Stimulated activated memory B cell treated with anti-CD40 and anti-IgM and Interleukin-4, amounts not matched to agents 10 μg/mL and 1 μg/mL and 100 μg/mL, for 72 hours (primary cell): ENCODE measurements around the gene PBX1.

ENCODE experiments used
- ATAC-seq: fragments of 150-1000 bp; cut with Tn5 transposase; 2 replicates; pipeline ENCODE4 v1.10.0; 2021
- H3K27ac Mint-ChIP-seq: one replicate; pipeline ENCODE4 v1.8.0; 2022; ENCODE audit warnings: mild to moderate bottlenecking, mixed read lengths
- H3K27me3 Mint-ChIP-seq: one replicate; pipeline ENCODE4 v1.8.0; 2022; ENCODE audit warnings: mixed read lengths
- H3K36me3 Mint-ChIP-seq: one replicate; pipeline ENCODE4 v1.8.0; 2022; ENCODE audit warnings: mixed read lengths
- H3K4me1 Mint-ChIP-seq: one replicate; pipeline ENCODE4 v1.8.0; 2022; ENCODE audit warnings: mixed read lengths
- H3K4me3 Mint-ChIP-seq: one replicate; pipeline ENCODE4 v1.8.0; 2022; ENCODE audit warnings: mild to moderate bottlenecking, moderate library complexity, mixed read lengths
- H3K9me3 Mint-ChIP-seq: one replicate; pipeline ENCODE4 v1.8.0; 2022; ENCODE audit warnings: mixed read lengths

PBX1 gene

GRCh38 chr1:164728719-164729118, 169.7 kb downstream of the PBX1 start:
- Mint-ChIP-seq H3K9me3 (no peaks in the 10 kb centered on the region), H3K27ac (no peak overlapping the region)
- no peak for ATAC-seq

GRCh38 chr1:164731161-164731876, 172.3 kb downstream of the PBX1 start:
- Mint-ChIP-seq H3K27ac (no peak overlapping the region), H3K4me1 (no peaks in the 10 kb centered on the region), H3K27me3 (no peaks in the 10 kb centered on the region), H3K4me3 (no peak overlapping the region), H3K36me3 (no peaks in the 10 kb centered on the region), H3K9me3 (no peaks in the 10 kb centered on the region)
- no peak for ATAC-seq

More at GRCh38 chr1:164728719-164729118, 169.7 kb downstream of the PBX1 start:
- Mint-ChIP-seq H3K4me1 (no peaks in the 10 kb centered on the region), H3K36me3 (no peaks in the 10 kb centered on the region), H3K4me3 (no peak overlapping the region), H3K27me3 (no peaks in the 10 kb centered on the region)

GRCh38 chr1:164733070-164733469, 174.1 kb downstream of the PBX1 start:
- no peak overlapping the region for H3K27ac Mint-ChIP-seq
- no peaks in the 10 kb centered on the region for H3K36me3 Mint-ChIP-seq
- H3K9me3 Mint-ChIP-seq: no peaks in the 10 kb centered on the region
- ATAC-seq: no peak
- H3K4me3 Mint-ChIP-seq: no peak overlapping the region
- no peaks in the 10 kb centered on the region for H3K4me1 Mint-ChIP-seq
- H3K27me3 Mint-ChIP-seq: no peaks in the 10 kb centered on the region

- Mint-ChIP-seq H3K4me3 (no peak overlapping the region), H3K36me3 (no peaks in the 10 kb centered on the region), H3K27ac (no peak overlapping the region), H3K27me3 (no peaks in the 10 kb centered on the region), H3K4me1 (no peaks in the 10 kb centered on the region), H3K9me3 (no peaks in the 10 kb centered on the region)
- ATAC-seq: no peak
Measured at GRCh38 chr1:164733734-164734133, 174.8 kb downstream of the PBX1 start.

GRCh38 chr1:164735315-164736052, 176.5 kb downstream of the PBX1 start:
- Mint-ChIP-seq H3K4me3 (no peak overlapping the region), H3K27ac (no peak overlapping the region), H3K9me3 (no peaks in the 10 kb centered on the region), H3K36me3 (no peaks in the 10 kb centered on the region), H3K4me1 (no peaks in the 10 kb centered on the region), H3K27me3 (no peaks in the 10 kb centered on the region)
- ATAC-seq: no peak

GRCh38 chr1:164736137-164736536, 177.2 kb downstream of the PBX1 start:
- H3K9me3 Mint-ChIP-seq: no peaks in the 10 kb centered on the region
- no peaks in the 10 kb centered on the region for H3K27me3 Mint-ChIP-seq
- H3K36me3 Mint-ChIP-seq: no peaks in the 10 kb centered on the region
- H3K27ac Mint-ChIP-seq: no peak overlapping the region
- no peak overlapping the region for H3K4me3 Mint-ChIP-seq
- no peak for ATAC-seq
- H3K4me1 Mint-ChIP-seq: no peaks in the 10 kb centered on the region

GRCh38 chr1:164739189-164739588, 180.2 kb downstream of the PBX1 start:
- Mint-ChIP-seq H3K4me3 (no peak overlapping the region), H3K27me3 (no peaks in the 10 kb centered on the region), H3K4me1 (no peaks in the 10 kb centered on the region), H3K9me3 (peaks cover 3% of the 10 kb centered on the region), H3K36me3 (no peaks in the 10 kb centered on the region), H3K27ac (no peak overlapping the region)
- no peak for ATAC-seq

- Mint-ChIP-seq H3K36me3 (no peaks in the 10 kb centered on the region), H3K27me3 (no peaks in the 10 kb centered on the region), H3K4me1 (no peaks in the 10 kb centered on the region), H3K4me3 (no peak overlapping the region), H3K9me3 (peaks cover 3% of the 10 kb centered on the region), H3K27ac (no peak overlapping the region)
- no peak for ATAC-seq
Measured at GRCh38 chr1:164740000-164740526, 181.1 kb downstream of the PBX1 start.

- Mint-ChIP-seq H3K27me3 (no peaks in the 10 kb centered on the region), H3K9me3 (peaks cover 3% of the 10 kb centered on the region)
- no peak for ATAC-seq
Measured at GRCh38 chr1:164742745-164743144, 183.8 kb downstream of the PBX1 start.

GRCh38 chr1:164743976-164744375, 185.0 kb downstream of the PBX1 start:
- no peaks in the 10 kb centered on the region for H3K36me3 Mint-ChIP-seq
- ATAC-seq: no peak
- no peaks in the 10 kb centered on the region for H3K27me3 Mint-ChIP-seq
- no peak overlapping the region for H3K27ac Mint-ChIP-seq
- no peak overlapping the region for H3K4me3 Mint-ChIP-seq
- H3K9me3 Mint-ChIP-seq: peaks cover 3% of the 10 kb centered on the region
- no peaks in the 10 kb centered on the region for H3K4me1 Mint-ChIP-seq

More at GRCh38 chr1:164742745-164743144, 183.8 kb downstream of the PBX1 start:
- no peak overlapping the region for H3K27ac Mint-ChIP-seq
- no peak overlapping the region for H3K4me3 Mint-ChIP-seq
- H3K4me1 Mint-ChIP-seq: no peaks in the 10 kb centered on the region
- no peaks in the 10 kb centered on the region for H3K36me3 Mint-ChIP-seq

- Mint-ChIP-seq H3K27me3 (no peaks in the 10 kb centered on the region), H3K27ac (no peak overlapping the region), H3K9me3 (peaks cover 3% of the 10 kb centered on the region), H3K4me3 (no peak overlapping the region), H3K36me3 (no peaks in the 10 kb centered on the region), H3K4me1 (no peaks in the 10 kb centered on the region)
- no peak for ATAC-seq
Measured at GRCh38 chr1:164745736-164746135, 186.8 kb downstream of the PBX1 start.

GRCh38 chr1:164746632-164747031, 187.6 kb downstream of the PBX1 start:
- H3K9me3 Mint-ChIP-seq: peaks cover under 1% of the 10 kb centered on the region
- no peak for ATAC-seq
- no peaks in the 10 kb centered on the region for H3K27me3 Mint-ChIP-seq
- H3K36me3 Mint-ChIP-seq: no peaks in the 10 kb centered on the region
- H3K27ac Mint-ChIP-seq: no peak overlapping the region
- H3K4me3 Mint-ChIP-seq: no peak overlapping the region
- H3K4me1 Mint-ChIP-seq: no peaks in the 10 kb centered on the region

GRCh38 chr1:164748253-164748899, 189.4 kb downstream of the PBX1 start:
- no peak overlapping the region for H3K27ac Mint-ChIP-seq
- no peak for ATAC-seq
- no peaks in the 10 kb centered on the region for H3K9me3 Mint-ChIP-seq
- H3K36me3 Mint-ChIP-seq: no peaks in the 10 kb centered on the region
- no peaks in the 10 kb centered on the region for H3K4me1 Mint-ChIP-seq
- H3K27me3 Mint-ChIP-seq: no peaks in the 10 kb centered on the region
- H3K4me3 Mint-ChIP-seq: no peak overlapping the region

GRCh38 chr1:164753521-164754077, 194.6 kb downstream of the PBX1 start:
- Mint-ChIP-seq H3K27me3 (no peaks in the 10 kb centered on the region), H3K27ac (no peak overlapping the region), H3K4me1 (no peaks in the 10 kb centered on the region), H3K36me3 (no peaks in the 10 kb centered on the region), H3K9me3 (no peaks in the 10 kb centered on the region), H3K4me3 (no peak overlapping the region)
- no peak for ATAC-seq

GRCh38 chr1:164754088-164754600, 195.2 kb downstream of the PBX1 start:
- Mint-ChIP-seq H3K4me1 (no peaks in the 10 kb centered on the region), H3K36me3 (no peaks in the 10 kb centered on the region), H3K4me3 (no peak overlapping the region), H3K27ac (no peak overlapping the region), H3K27me3 (no peaks in the 10 kb centered on the region), H3K9me3 (no peaks in the 10 kb centered on the region)
- no peak for ATAC-seq
